Ovary (tissue), 9 donors: ENCODE results near the gene RNU1-4. TPM values are rescaled to one million over a fixed set of nuclear protein-coding genes. Genes with fewer than 3 reads are reported as not detected.
"Not testable (repeated sequence)": the region's sequence is repeated elsewhere in the genome, so short reads cannot be mapped to it uniquely, and the experiment has no call there.

Experiments
- DNase-seq, 5 donors: peaks; one replicate each; pipeline ENCODE4 v3.0.0-alpha.2; 2019 to 2020
- H3K27ac ChIP-seq, 2 donors: fragments of 200-600 bp; one replicate each; pipeline versions ENCODE4 v1.5.1 to v1.8.0; 2019 to 2022
- H3K27me3 ChIP-seq: fragments of 200-600 bp; one replicate; pipeline ENCODE4 v1.8.0; 2022
- H3K36me3 ChIP-seq: fragments of 200-600 bp; sonication (generic); one replicate; pipeline ENCODE4 v1.5.1; 2019
- H3K4me1 ChIP-seq: one replicate; pipeline ENCODE4 v1.8.1; 2013; ENCODE audit warnings: mild to moderate bottlenecking, moderate library complexity; ENCODE audit not compliant: insufficient read depth
- H3K4me3 ChIP-seq: fragments of 200-600 bp; sonication (generic); one replicate; pipeline ENCODE4 v1.5.1; 2017
- H3K9me3 ChIP-seq, 2 donors: fragments of 200-600 bp in 1 of 2; sonication (generic) in 1 of 2; one replicate each; pipeline versions ENCODE4 v1.5.1 to v1.8.1; 2013 to 2019; ENCODE audit warnings: mild to moderate bottlenecking in 1 of 2, moderate library complexity in 1 of 2
- WGBS, 3 donors: extraction: QIAGEN DNeasy Blood & Tissue Kit in 1 of 3; methylation state at CpG; one replicate each; pipeline versions ENCODE4 v1.1.5 to v1.1.7; 2013 to 2017; 5-methylcytosine and 5-hydroxymethylcytosine counted together
- intact Hi-C, 4 donors: fragments of 100-400 bp; cut with DNase I; formaldehyde crosslinking; loops; one replicate each; pipeline versions ENCODE4 v1.11.0 to v1.15.1; 2022 to 2023
- polyA plus RNA-seq, 2 donors: library from polyadenylated mRNA; stranded (reverse); fragments of 200-250 nt in 1 of 2; fragments of 350-450 nt in 1 of 2; fragmentation: Illumina TruSeq in 1 of 2; extraction: RNeasy Lipid Tissue Mini Kit (QIAGEN cat#74804) in 1 of 2; gene quantifications; one replicate each; pipeline ENCODE4 v1.2.3, GENCODE V29; 2013 to 2014
- total RNA-seq, 7 donors: library from RNA; depleted of rRNA in 2 of 7; stranded (reverse); fragments of >200 nt in 2 of 7; fragmentation: NEBNext Ultra II Directional in 3 of 7; extraction: Animal tissue kit (Norgen Biotek cat#: 25700) in 3 of 7; gene quantifications; one replicate each; pipeline versions ENCODE4 v1.1.0 to v1.2.4, GENCODE V29; 2016 to 2023
- donor health status: DM: no; HTN: no; CAD: no; lungs with moderate emphysema.
- donor health status: DM: no; HTN: no; CAD: no.
- donor health status: Bipolar disorder and iron deficiency.
- donor health status: DM: yes; HTN: yes; CAD: no.
- donor health status: DM: no; HTN: no; CAD: no.
- donor health status: DM: yes; HTN: yes; CAD: no.

The RNU1-4 gene
- total and polyA plus RNA-seq, 9 donors, result under 0.01 to 7,521 (median 3,807) TPM; not detected in 2

GRCh38 chr1:16747660-16748059, 7.3 kb downstream of the RNU1-4 start:
- 10 to 35% (median 13%) methylated on average over 4 to 5 of the region's 5 CpGs for WGBS, 3 donors
- H3K4me3 ChIP-seq, H3K4me1 ChIP-seq, H3K36me3 ChIP-seq, DNase-seq, H3K9me3 ChIP-seq, H3K27ac ChIP-seq, H3K27me3 ChIP-seq, intact Hi-C loops: not testable (repeated sequence)

- DNase-seq, intact Hi-C loops, H3K4me1 ChIP-seq, H3K36me3 ChIP-seq, H3K9me3 ChIP-seq, H3K27me3 ChIP-seq, H3K4me3 ChIP-seq, H3K27ac ChIP-seq: not testable (repeated sequence)
- WGBS, 3 donors, result 68 to 83% (median 76%) methylated on average over 10 to 23 of the region's 26 CpGs
Observed at GRCh38 chr1:16748710-16749109, 8.4 kb downstream of the RNU1-4 start.

GRCh38 chr1:16749910-16750888, 9.9 kb downstream of the RNU1-4 start:
- H3K9me3 ChIP-seq, H3K27me3 ChIP-seq, H3K4me3 ChIP-seq, DNase-seq, H3K27ac ChIP-seq, H3K36me3 ChIP-seq, intact Hi-C loops, H3K4me1 ChIP-seq: not testable (repeated sequence)
- WGBS, 3 donors, result 78% methylated on average over 3 of the region's 19 CpGs; no CpG with 5 or more reads in 2 of the 3 donors

- H3K4me3 ChIP-seq, H3K4me1 ChIP-seq, intact Hi-C loops, DNase-seq, H3K27ac ChIP-seq, H3K36me3 ChIP-seq, H3K27me3 ChIP-seq, H3K9me3 ChIP-seq: not testable (repeated sequence)
- no CpG with 5 or more reads among the region's 3 CpGs for WGBS, 3 donors
Observed at GRCh38 chr1:16752770-16753169, 12.5 kb downstream of the RNU1-4 start.

GRCh38 chr1:16755385-16755784, 15.1 kb downstream of the RNU1-4 start:
- intact Hi-C loops, result not testable (repeated sequence)

GRCh38 chr1:16755932-16756331, 15.6 kb downstream of the RNU1-4 start:
- H3K4me3 ChIP-seq, H3K9me3 ChIP-seq, H3K4me1 ChIP-seq, H3K27ac ChIP-seq, H3K27me3 ChIP-seq, H3K36me3 ChIP-seq, DNase-seq, intact Hi-C loops: not testable (repeated sequence)
- WGBS, 3 donors, result 74 to 89% (median 78%) methylated on average over 2 of the region's 2 CpGs

More at GRCh38 chr1:16755385-16755784, 15.1 kb downstream of the RNU1-4 start:
- H3K27ac ChIP-seq, H3K36me3 ChIP-seq, H3K9me3 ChIP-seq, H3K4me3 ChIP-seq, H3K27me3 ChIP-seq, H3K4me1 ChIP-seq: not testable (repeated sequence)
- DNase-seq, result peak in 1 of 5 donors; percentile 0
- 80% methylated on average over 1 of the region's 1 CpG; no CpG with 5 or more reads in 2 of the 3 donors for WGBS, 3 donors

- 100% methylated on average over 2 of the region's 6 CpGs; no CpG with 5 or more reads in 2 of the 3 donors for WGBS, 3 donors
- H3K4me3 ChIP-seq, H3K27ac ChIP-seq, H3K27me3 ChIP-seq, H3K9me3 ChIP-seq, H3K36me3 ChIP-seq, H3K4me1 ChIP-seq, intact Hi-C loops, DNase-seq: not testable (repeated sequence)
Observed at GRCh38 chr1:16757574-16757973, 17.3 kb downstream of the RNU1-4 start.

GRCh38 chr1:16758060-16758459, 17.7 kb downstream of the RNU1-4 start:
- H3K4me1 ChIP-seq, H3K9me3 ChIP-seq, H3K4me3 ChIP-seq, H3K27ac ChIP-seq, H3K36me3 ChIP-seq, H3K27me3 ChIP-seq, intact Hi-C loops: not testable (repeated sequence)
- 89 to 91% methylated on average over 4 of the region's 5 CpGs; no CpG with 5 or more reads in 1 of the 3 donors for WGBS, 3 donors
- peak in 1 of 5 donors; percentile 12 for DNase-seq

- peak in 1 of 5 donors; percentile 20 for DNase-seq
- H3K4me1 ChIP-seq, H3K27me3 ChIP-seq, H3K9me3 ChIP-seq, H3K27ac ChIP-seq, intact Hi-C loops, H3K36me3 ChIP-seq, H3K4me3 ChIP-seq: not testable (repeated sequence)
- WGBS, 3 donors, result 12 to 55% (median 23%) methylated on average over 7 to 40 of the region's 40 CpGs
Observed at GRCh38 chr1:16759041-16759493, 18.8 kb downstream of the RNU1-4 start.

GRCh38 chr1:16759650-16760455, 19.5 kb downstream of the RNU1-4 start:
- WGBS, 3 donors, result 0 to 71% (median 52%) methylated on average over 2 to 14 of the region's 62 CpGs
- H3K36me3 ChIP-seq, H3K4me1 ChIP-seq, DNase-seq, intact Hi-C loops, H3K27ac ChIP-seq, H3K4me3 ChIP-seq, H3K9me3 ChIP-seq, H3K27me3 ChIP-seq: not testable (repeated sequence)

- WGBS, 3 donors, result 89 to 96% (median 91%) methylated on average over 8 to 10 of the region's 11 CpGs
Observed at GRCh38 chr1:16760456-16760765, 20.1 kb downstream of the RNU1-4 start.

More at GRCh38 chr1:16760456-16760765, 20.1 kb downstream of the RNU1-4 start:
- H3K4me3 ChIP-seq, H3K27ac ChIP-seq, H3K27me3 ChIP-seq, H3K9me3 ChIP-seq, intact Hi-C loops, H3K4me1 ChIP-seq, H3K36me3 ChIP-seq: not testable (repeated sequence)
- DNase-seq, result peak in 1 of 5 donors; percentile 13
